Esophagus muscularis mucosa (tissue), 3 donors: ENCODE data around the gene C8G.

Source experiments
- CTCF ChIP-seq, 3 experiments: fragments of 200-600 bp in 2 of 3; fragments of 450-650 bp in 1 of 3; sonication (generic) in 2 of 3; IDR thresholded peaks; one replicate each; pipeline ENCODE4 v1.5.1; 2017 to 2019; ENCODE audit warnings: antibody characterized with exemption in 3 of 3, mild to moderate bottlenecking in 2 of 3, moderate library complexity in 1 of 3
- POLR2A ChIP-seq: fragments of 450-650 bp; IDR thresholded peaks from one replicate; pipeline ENCODE4 v1.6.1; 2017; ENCODE audit warnings: antibody characterized with exemption, moderate library complexity, mild to moderate bottlenecking, low read depth
- POLR2AphosphoS5 ChIP-seq, 2 donors: sonication (generic); formaldehyde crosslinking; IDR thresholded peaks; one replicate each; pipeline ENCODE4 v1.6.1; 2017; ENCODE audit warnings: antibody characterized with exemption in 2 of 2

- TF ChIP-seq CTCF (IDR thresholded peaks at IDR 0.05) (peak; percentile 17 to 39 (median 32)), POLR2AphosphoS5 (IDR thresholded peaks at IDR 0.05) (peak; percentile 88 to 94), POLR2A (peak; percentile 37)
These were observed 5.0 kb downstream of the C8G start for GRCh38 chr9:136949817-136950655.
